Activated naive CD8-positive, alpha-beta T cell treated with anti-CD3 and anti-CD28 coated beads, Interleukin-2, amount 10 ng/mL, durations not matched to agents 7 days and 5 days (primary cell): ENCODE data around the gene CRYBG3. TPM values are rescaled to one million over a fixed set of nuclear protein-coding genes. Genes with fewer than 3 reads are reported as not detected.

ENCODE experiments used
- ATAC-seq: fragments of 150-1000 bp; cut with Tn5 transposase; one replicate; pipeline ENCODE4 v1.10.0; 2021; ENCODE audit warnings: low read depth, moderate library complexity
- POLR2A ChIA-PET: fragments of 350-600 bp; sonication (Branson Sonifier 250); formaldehyde crosslinking; loops from one replicate; lab custom pipeline; 2021; ENCODE audit warnings: antibody characterized with exemption; lab: Charles Lee
- DNase-seq: peaks from one replicate; pipeline ENCODE4 v3.0.0; 2021
- H3K27ac Mint-ChIP-seq: one replicate; pipeline ENCODE4 v1.8.0; 2022; ENCODE audit warnings: mild to moderate bottlenecking, mixed read lengths
- H3K27me3 Mint-ChIP-seq: one replicate; pipeline ENCODE4 v1.8.0; 2022; ENCODE audit warnings: mild to moderate bottlenecking, moderate library complexity, mixed read lengths
- H3K36me3 Mint-ChIP-seq: one replicate; pipeline ENCODE4 v1.8.0; 2021; ENCODE audit warnings: mild to moderate bottlenecking, mixed read lengths
- H3K4me1 Mint-ChIP-seq: one replicate; pipeline ENCODE4 v1.8.0; 2021; ENCODE audit warnings: mixed read lengths
- H3K4me3 Mint-ChIP-seq: one replicate; pipeline ENCODE4 v1.8.0; 2022; ENCODE audit warnings: mild to moderate bottlenecking, moderate library complexity, mixed read lengths
- H3K9me3 Mint-ChIP-seq: one replicate; pipeline ENCODE4 v1.8.0; 2021; ENCODE audit warnings: mixed read lengths
- total RNA-seq, 2 experiments: library from RNA; stranded (reverse); gene quantifications; one replicate each; pipeline ENCODE4 v1.2.3, GENCODE V29; 2021

CRYBG3 gene
- total RNA-seq, 2 experiments from 2014 or later = 5.3 to 5.7 TPM

- no peaks in the 10 kb centered on the region for H3K27me3 Mint-ChIP-seq
- no peak overlapping the region for H3K4me3 Mint-ChIP-seq
- H3K27ac Mint-ChIP-seq = no peak overlapping the region
- POLR2A ChIA-PET = no interaction called here
- peaks cover 3% of the 10 kb centered on the region for H3K9me3 Mint-ChIP-seq
- peaks cover 20% of the 10 kb centered on the region for H3K36me3 Mint-ChIP-seq
- no peak for DNase-seq
- H3K4me1 Mint-ChIP-seq = no peaks in the 10 kb centered on the region
- no peak for ATAC-seq
Observed at GRCh38 chr3:97927704-97928103, 105.9 kb downstream of the CRYBG3 start.

- POLR2A ChIA-PET = no interaction called here
- no peak for DNase-seq
- Mint-ChIP-seq H3K4me3 (no peak overlapping the region), H3K9me3 (peaks cover 1% of the 10 kb centered on the region), H3K27ac (no peak overlapping the region), H3K4me1 (no peaks in the 10 kb centered on the region), H3K27me3 (no peaks in the 10 kb centered on the region), H3K36me3 (peaks cover 14% of the 10 kb centered on the region)
- no peak for ATAC-seq
Observed at GRCh38 chr3:97928986-97929385, 107.2 kb downstream of the CRYBG3 start.

- no peak for DNase-seq
- Mint-ChIP-seq H3K27ac (no peak overlapping the region), H3K27me3 (no peaks in the 10 kb centered on the region), H3K4me3 (no peak overlapping the region), H3K4me1 (no peaks in the 10 kb centered on the region), H3K36me3 (peaks cover 10% of the 10 kb centered on the region), H3K9me3 (no peaks in the 10 kb centered on the region)
- POLR2A ChIA-PET = no interaction called here
- ATAC-seq = no peak
Observed at GRCh38 chr3:97930018-97930417, 108.2 kb downstream of the CRYBG3 start.

- Mint-ChIP-seq H3K4me1 (no peaks in the 10 kb centered on the region), H3K27ac (no peak overlapping the region), H3K9me3 (no peaks in the 10 kb centered on the region), H3K4me3 (no peak overlapping the region), H3K36me3 (peaks cover 10% of the 10 kb centered on the region), H3K27me3 (no peaks in the 10 kb centered on the region)
- POLR2A ChIA-PET = no interaction called here
- DNase-seq = no peak
- ATAC-seq = no peak
Observed at GRCh38 chr3:97931218-97931617, 109.4 kb downstream of the CRYBG3 start.

GRCh38 chr3:97932387-97932801 is 110.6 kb downstream of the CRYBG3 start:
- Mint-ChIP-seq H3K9me3 (no peaks in the 10 kb centered on the region), H3K4me1 (no peaks in the 10 kb centered on the region), H3K27me3 (no peaks in the 10 kb centered on the region), H3K36me3 (peaks cover 13% of the 10 kb centered on the region), H3K4me3 (no peak overlapping the region), H3K27ac (no peak overlapping the region)
- POLR2A ChIA-PET = interaction anchor here (0.6 kb wide), 1 partner anchor 242 kb away, joined by 4 read pairs; no protein-coding TSS in a partner anchor
- no peak for ATAC-seq
- DNase-seq = no peak

- no peaks in the 10 kb centered on the region for H3K27me3 Mint-ChIP-seq
- DNase-seq = no peak
- POLR2A ChIA-PET = no interaction called here
- H3K4me3 Mint-ChIP-seq = no peak overlapping the region
- H3K27ac Mint-ChIP-seq = no peak overlapping the region
- H3K36me3 Mint-ChIP-seq = peaks cover 20% of the 10 kb centered on the region
- H3K4me1 Mint-ChIP-seq = no peaks in the 10 kb centered on the region
- no peak for ATAC-seq
- no peaks in the 10 kb centered on the region for H3K9me3 Mint-ChIP-seq
Observed at GRCh38 chr3:97934980-97935695, 113.3 kb downstream of the CRYBG3 start.

GRCh38 chr3:97935842-97936241 is 114.0 kb downstream of the CRYBG3 start:
- no peak for ATAC-seq
- Mint-ChIP-seq H3K27ac (no peak overlapping the region), H3K36me3 (peaks cover 19% of the 10 kb centered on the region)

GRCh38 chr3:97937205-97937604 is 115.4 kb downstream of the CRYBG3 start:
- Mint-ChIP-seq H3K4me3 (no peak overlapping the region), H3K27me3 (no peaks in the 10 kb centered on the region)
- POLR2A ChIA-PET = interaction anchor here (0.6 kb wide), 1 partner anchor 153 kb away, joined by 4 read pairs; no protein-coding TSS in a partner anchor

More at GRCh38 chr3:97935842-97936241, 114.0 kb downstream of the CRYBG3 start:
- no peak overlapping the region for H3K4me3 Mint-ChIP-seq
- no peaks in the 10 kb centered on the region for H3K9me3 Mint-ChIP-seq
- H3K4me1 Mint-ChIP-seq = no peaks in the 10 kb centered on the region
- POLR2A ChIA-PET = no interaction called here
- H3K27me3 Mint-ChIP-seq = no peaks in the 10 kb centered on the region
- no peak for DNase-seq

GRCh38 chr3:97938444-97938843 is 116.6 kb downstream of the CRYBG3 start:
- Mint-ChIP-seq H3K4me3 (no peak overlapping the region), H3K27ac (no peak overlapping the region), H3K4me1 (peaks cover 2% of the 10 kb centered on the region), H3K9me3 (no peaks in the 10 kb centered on the region), H3K27me3 (no peaks in the 10 kb centered on the region), H3K36me3 (peaks cover 16% of the 10 kb centered on the region)
- DNase-seq (no peak), ATAC-seq (no peak)
- POLR2A ChIA-PET = no interaction called here

More at GRCh38 chr3:97937205-97937604, 115.4 kb downstream of the CRYBG3 start:
- no peak overlapping the region for H3K27ac Mint-ChIP-seq
- H3K36me3 Mint-ChIP-seq = peaks cover 12% of the 10 kb centered on the region
- H3K4me1 Mint-ChIP-seq = no peaks in the 10 kb centered on the region
- no peak for ATAC-seq
- H3K9me3 Mint-ChIP-seq = no peaks in the 10 kb centered on the region
- DNase-seq = no peak

GRCh38 chr3:97939401-97939800 is 117.6 kb downstream of the CRYBG3 start:
- H3K4me1 Mint-ChIP-seq = peaks cover 2% of the 10 kb centered on the region
- DNase-seq = no peak
- H3K9me3 Mint-ChIP-seq = no peaks in the 10 kb centered on the region
- no peak overlapping the region for H3K27ac Mint-ChIP-seq
- no peak overlapping the region for H3K4me3 Mint-ChIP-seq
- POLR2A ChIA-PET = no interaction called here
- no peak for ATAC-seq
- H3K27me3 Mint-ChIP-seq = no peaks in the 10 kb centered on the region
- H3K36me3 Mint-ChIP-seq = peaks cover 17% of the 10 kb centered on the region

GRCh38 chr3:97940034-97940433 is 118.2 kb downstream of the CRYBG3 start:
- no peak overlapping the region for H3K27ac Mint-ChIP-seq
- no peak for ATAC-seq
- H3K9me3 Mint-ChIP-seq = no peaks in the 10 kb centered on the region
- peaks cover 15% of the 10 kb centered on the region for H3K36me3 Mint-ChIP-seq
- POLR2A ChIA-PET = no interaction called here
- no peaks in the 10 kb centered on the region for H3K27me3 Mint-ChIP-seq
- no peak for DNase-seq
- H3K4me1 Mint-ChIP-seq = peaks cover 2% of the 10 kb centered on the region
- no peak overlapping the region for H3K4me3 Mint-ChIP-seq

GRCh38 chr3:97942801-97943546 is 121.2 kb downstream of the CRYBG3 start:
- no peak for ATAC-seq

GRCh38 chr3:97948351-97949109 is 126.7 kb downstream of the CRYBG3 start:
- DNase-seq (no peak), ATAC-seq (no peak)
- POLR2A ChIA-PET = no interaction called here
- no peaks in the 10 kb centered on the region for H3K9me3 Mint-ChIP-seq
- H3K27me3 Mint-ChIP-seq = no peaks in the 10 kb centered on the region
- no peak overlapping the region for H3K4me3 Mint-ChIP-seq
- H3K27ac Mint-ChIP-seq = no peak overlapping the region
- peaks cover 39% of the 10 kb centered on the region for H3K36me3 Mint-ChIP-seq
- peaks cover 4% of the 10 kb centered on the region for H3K4me1 Mint-ChIP-seq

More at GRCh38 chr3:97942801-97943546, 121.2 kb downstream of the CRYBG3 start:
- H3K4me3 Mint-ChIP-seq = no peak overlapping the region
- H3K4me1 Mint-ChIP-seq = peaks cover 2% of the 10 kb centered on the region
- peaks cover 23% of the 10 kb centered on the region for H3K36me3 Mint-ChIP-seq
- DNase-seq = no peak
- no peaks in the 10 kb centered on the region for H3K9me3 Mint-ChIP-seq
- no peak overlapping the region for H3K27ac Mint-ChIP-seq
- no peaks in the 10 kb centered on the region for H3K27me3 Mint-ChIP-seq
- POLR2A ChIA-PET = no interaction called here
